Urothelium cell line (cell line): Measurements from ENCODE around the gene DCAF6.

Experiments used
- DNase-seq: peaks from one replicate; pipeline ENCODE4 v3.0.0; 2011; ENCODE audit warnings: low spot score, mixed read lengths
- FAIRE-seq: peaks from 2 replicates; lab custom pipeline; 2011; peaks lifted over from hg19 to GRCh38; lab: Jason Lieb, UNC

The DCAF6 gene

DNA sequence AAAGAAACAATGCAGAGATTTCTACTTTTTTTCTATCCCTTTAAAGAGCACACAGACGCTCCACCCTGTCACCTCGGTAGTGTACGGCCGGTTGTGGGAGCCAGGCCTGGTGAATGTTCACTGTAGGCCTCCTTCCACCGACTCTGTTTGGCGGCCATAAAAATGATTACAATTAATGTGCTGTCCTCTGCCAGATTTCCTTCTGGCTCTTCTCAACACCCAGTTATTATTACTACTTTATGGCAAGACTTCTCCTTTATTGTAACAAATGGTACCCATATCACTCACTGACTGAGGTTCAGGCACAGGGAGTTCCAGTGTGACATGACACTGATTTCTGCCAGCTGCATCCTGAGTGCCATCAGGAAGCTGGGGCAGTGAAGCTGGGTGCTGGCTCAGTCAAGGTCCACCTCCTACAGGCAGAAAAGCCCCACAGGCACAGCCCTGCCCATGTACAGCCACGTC is 162.9 kb downstream of the DCAF6 start:
- no peak for DNase-seq
- FAIRE-seq: no peak

DNA sequence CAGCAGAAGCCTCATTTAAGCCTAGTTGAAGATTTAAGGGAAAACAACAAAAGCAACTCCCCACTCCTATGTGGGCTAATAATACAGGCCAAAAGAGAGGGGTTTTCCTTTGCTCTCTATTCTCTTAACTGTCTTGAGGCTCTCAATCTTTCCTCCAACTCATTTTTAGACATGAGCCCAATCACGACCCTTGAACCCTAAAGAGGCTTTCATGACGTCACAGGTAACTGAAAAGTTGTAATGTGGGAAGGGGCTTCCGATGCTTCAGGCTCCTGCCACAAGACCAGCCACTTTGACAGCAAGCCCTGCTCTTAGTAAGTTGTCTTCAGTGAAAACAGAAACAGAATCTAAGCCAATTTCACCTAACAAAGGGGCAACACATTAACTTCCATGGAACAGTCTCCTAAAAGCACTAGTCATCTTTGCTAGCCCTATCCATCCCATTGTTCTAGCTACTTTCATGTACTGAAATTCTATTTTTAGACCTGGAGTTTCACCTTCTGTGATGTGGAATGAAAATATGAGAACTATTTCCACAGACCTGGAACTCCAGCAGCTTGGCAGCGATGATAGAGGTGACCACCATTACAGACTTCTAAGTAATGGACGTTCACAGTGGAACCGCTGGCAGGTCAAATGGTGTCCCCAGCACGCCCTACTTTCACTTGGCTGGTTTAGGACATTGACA is 164.0 kb downstream of the DCAF6 start:
- no peak for DNase-seq
- no peak for FAIRE-seq

DNA sequence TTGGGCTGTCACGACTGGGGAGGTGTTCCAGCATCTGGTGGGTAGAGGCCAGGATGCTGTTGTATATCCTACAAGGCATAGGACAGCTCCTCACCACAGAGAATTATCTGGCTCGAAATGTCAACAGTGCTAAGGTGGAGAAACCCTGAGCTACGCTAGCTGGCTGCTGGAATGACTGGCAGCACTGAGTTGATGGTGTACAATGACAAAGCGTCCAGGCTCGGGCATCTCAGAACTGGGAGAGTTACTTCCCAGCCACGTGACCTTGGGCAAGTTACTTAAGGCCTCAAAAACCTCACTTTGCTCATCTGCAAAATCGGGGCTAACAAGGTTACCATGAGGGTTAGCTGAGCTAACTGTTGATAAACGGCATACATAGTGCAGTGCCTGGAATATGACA is 164.9 kb downstream of the DCAF6 start:
- DNase-seq (no peak), FAIRE-seq (no peak)

DNA sequence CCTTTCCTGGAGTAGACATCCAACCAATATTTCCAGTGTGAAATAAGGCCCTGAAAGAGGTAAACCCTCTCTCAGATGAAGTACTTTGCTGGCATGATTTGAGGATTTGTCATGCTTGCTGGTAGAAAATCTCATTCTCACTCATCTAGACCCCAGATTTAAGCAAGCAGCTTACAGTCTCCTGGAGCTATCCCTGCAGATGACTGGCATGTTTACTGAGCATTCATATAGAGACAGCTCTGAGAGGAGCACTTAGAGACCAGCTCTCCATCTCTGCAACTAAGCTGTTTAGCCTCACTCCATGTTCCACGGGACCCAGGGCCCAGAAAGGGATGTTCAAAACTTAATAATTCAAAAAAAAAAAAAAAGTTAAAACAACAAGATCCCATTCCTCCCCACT is 166.0 kb downstream of the DCAF6 start:
- DNase-seq: no peak
- FAIRE-seq: no peak

DNA sequence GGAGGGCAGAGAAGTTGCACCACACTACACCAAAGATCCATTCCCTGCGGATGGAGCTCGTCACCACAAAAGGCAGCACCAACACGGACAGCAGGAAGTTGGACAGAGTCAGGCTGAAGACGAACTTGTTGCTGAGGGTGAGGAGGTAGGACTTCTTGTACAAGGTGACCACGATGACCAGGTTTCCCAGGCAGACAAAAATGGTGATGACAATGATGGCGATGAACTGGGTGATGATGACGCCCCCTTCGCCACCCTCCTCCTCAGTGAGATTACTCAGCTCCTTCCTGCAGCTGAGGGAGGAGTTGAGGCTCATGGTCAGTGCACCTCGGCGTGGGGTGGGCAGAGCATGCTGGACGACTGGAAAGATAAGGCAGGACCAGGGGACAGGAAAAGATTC is 168.1 kb downstream of the DCAF6 start:
- FAIRE-seq (no peak), DNase-seq (no peak)

DNA sequence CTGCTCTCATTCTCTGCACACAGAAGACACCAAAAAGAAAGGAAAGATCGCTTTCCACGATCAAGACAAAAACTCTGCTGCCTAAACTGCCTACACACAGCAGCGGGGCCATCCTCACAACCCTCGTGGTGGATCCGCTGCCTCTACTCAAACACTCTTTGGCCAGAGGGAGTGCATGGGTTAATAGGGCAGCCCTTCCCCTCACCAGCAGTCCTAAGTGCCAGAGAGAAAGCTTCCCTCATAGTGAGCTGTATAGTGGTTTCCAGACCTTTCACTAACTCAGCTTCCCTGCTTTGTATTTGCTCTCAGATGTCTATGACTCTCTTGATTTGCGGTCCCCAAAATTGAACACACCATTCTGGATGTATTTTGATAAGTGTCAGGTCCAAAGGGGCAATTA is 169.4 kb downstream of the DCAF6 start:
- FAIRE-seq: no peak
- DNase-seq: no peak

DNA sequence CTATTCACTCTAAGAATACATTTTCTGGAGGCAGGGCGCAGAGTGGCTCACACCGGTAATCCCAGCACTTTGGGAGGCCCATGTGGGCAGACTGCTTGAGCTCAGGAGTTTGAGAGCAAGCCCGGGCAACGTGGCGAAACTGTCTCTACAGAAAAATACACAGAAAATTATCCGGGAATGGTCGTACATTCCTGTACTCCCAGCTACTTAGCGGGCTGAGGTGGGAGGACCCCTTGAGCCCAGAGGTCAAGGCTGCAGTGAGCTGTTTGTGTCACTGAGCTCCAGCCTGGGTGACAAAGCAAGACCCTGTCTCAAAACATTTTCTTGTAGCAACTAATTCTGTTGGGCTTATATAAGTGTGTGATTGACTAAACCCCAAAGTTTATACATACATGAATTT is 169.8 kb downstream of the DCAF6 start:
- FAIRE-seq: no peak
- no peak for DNase-seq

DNA sequence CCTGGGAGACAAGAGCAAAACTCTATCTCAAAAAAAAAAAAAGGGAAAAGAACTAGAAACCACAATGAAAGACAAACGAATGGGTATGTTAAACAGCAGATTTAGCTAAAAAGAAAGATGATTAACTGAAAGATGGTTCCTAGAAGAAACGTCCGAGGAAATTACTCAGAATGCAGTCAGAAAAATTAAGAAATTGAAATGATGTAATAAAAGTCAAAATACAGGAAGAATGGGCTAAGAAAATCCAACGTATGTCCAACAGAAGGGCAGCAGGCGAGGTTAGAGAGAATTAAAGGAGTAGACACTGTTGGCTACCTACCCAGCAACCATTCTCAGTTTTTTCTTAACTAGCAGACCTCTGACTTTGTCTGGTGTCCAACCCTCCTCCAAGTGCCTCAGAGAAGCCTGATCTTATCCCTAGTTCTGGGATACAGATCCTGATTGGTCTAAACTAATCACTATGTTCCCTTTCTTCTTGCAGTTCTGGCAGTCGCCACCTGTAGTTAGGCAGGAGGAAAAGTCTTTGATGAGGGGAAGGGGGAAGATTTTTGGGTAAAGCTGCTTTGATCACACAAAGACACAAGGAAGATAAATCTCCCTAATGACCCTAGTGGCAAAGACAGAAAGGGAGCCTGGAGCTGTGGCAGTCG is 174.5 kb downstream of the DCAF6 start:
- no peak for FAIRE-seq

DNA sequence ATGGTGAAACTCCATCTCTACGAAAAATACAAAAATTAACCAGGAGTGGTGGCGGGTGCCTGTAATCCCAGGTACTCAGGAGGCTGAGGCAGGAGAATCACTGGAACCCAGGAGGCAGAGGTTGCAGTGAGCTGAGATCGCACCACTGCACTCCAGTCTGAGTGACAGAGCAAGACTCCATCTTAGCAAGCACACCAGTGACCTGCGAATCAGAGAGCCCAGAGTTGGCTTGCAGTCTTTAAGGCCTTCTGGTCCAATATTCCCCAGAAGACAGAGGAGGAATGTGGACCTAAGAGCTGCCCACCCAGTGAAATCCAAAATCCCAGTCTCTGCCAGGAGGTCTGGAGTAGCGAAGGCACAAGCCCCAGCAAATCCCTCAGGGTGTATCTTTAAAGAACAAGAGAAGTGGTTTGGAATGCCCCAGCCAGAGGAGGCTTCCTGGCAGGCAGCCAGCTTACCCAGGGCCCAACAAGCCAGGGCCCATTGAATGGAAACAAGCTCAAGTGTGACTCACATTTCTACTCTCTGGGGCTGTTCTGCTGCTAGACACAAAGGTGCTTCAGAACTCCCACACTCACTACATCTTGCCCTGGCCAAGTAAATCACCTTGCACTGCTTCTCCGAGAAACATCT is 176.3 kb downstream of the DCAF6 start:
- FAIRE-seq (peak; percentile 17), DNase-seq (peak; percentile 90)

More for the DNA sequence above, 174.5 kb downstream of the DCAF6 start:
- DNase-seq: no peak

DNA sequence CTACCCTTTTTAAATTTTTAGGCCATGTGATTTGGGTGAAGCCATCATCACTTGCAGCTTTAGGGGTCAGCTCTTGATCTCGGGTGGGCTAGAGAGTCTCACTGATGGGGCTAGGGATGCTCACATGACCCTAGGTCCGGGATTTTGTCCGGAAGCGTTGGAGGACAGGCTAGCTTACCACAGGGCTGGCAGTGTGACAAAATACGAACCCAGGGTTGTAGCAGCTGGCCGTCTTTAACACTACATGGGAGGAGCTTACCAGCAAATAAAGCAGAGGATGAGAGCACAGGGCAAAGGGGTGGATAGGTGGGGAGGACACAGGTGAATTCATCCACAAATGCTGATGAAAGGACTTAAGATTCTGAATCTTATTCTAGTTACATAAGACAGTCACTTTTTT is 178.4 kb downstream of the DCAF6 start:
- no peak for FAIRE-seq

DNA sequence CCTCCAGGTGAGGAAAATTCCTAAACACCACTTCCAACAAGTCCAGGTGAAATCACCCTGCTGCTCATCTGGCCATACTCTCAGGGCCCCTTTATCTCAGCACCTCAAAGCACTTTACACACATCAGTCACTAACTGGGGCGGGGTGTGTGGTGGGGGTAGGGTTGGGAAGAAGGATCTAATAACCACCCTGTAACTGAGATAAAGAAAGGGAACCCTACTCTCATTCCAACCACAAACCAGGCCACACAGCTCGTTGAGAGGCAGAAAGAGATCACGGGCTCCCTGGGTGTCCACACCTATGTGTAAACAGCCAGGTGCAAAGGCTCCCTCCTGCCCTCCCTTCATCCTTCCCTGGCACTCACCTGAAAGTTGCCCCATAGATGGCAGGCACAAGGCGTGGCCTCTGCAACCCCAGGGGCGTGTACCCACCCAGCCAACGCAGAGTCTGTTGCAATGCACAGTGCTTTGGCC is 179.9 kb downstream of the DCAF6 start:
- DNase-seq: no peak
- FAIRE-seq: no peak

More for the DNA sequence above, 178.4 kb downstream of the DCAF6 start:
- no peak for DNase-seq

DNA sequence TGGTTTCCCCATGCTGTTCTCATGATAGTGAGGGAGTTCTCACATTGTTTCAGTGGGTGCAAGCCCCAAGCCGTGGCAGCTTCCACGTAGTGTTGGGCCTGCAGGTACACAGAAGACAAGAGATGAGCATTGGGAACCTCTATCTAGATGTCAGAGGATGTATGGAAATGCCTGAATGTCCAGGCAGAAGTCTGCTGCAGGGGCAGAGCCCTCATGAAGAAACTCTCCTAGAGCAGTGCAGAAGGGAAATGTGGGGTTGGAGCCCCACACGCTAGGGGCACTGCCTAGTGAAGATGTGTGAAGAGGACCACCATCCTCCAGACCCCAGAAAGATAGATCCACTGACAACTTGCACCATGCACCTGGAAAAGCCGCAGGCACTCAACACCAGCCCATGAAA is 183.3 kb downstream of the DCAF6 start:
- FAIRE-seq: no peak

DNA sequence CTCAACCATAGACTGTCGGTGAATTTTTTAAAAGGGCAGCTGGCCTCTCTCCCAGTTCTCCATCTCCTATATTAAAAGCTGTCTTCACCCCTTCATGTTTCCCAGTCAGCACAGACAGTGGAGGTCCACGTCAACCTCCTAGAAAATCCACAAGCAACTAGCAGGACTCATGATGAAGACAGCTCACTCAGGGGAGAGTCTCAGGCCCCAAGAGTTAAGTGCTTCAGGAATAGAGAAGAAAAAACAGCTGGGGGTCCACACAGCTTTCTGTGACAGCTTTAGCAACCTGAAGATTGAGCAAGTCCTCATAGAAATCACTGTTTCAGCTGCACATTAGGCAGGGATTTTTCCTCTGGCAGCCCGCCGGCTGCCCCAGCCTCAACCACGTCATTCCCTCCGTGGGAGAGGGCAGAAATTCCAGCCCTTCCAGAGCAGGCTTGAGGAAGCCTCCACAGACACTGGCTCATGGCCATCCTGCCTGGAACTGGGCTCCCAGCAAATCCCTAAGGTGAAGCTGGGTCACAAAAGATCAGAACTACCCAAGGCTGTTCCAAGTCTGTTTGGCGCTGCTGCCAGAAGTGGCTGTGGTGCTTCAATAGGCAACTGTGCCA is 185.0 kb downstream of the DCAF6 start:
- DNase-seq (no peak), FAIRE-seq (no peak)

More for the DNA sequence above, 183.3 kb downstream of the DCAF6 start:
- no peak for DNase-seq

DNA sequence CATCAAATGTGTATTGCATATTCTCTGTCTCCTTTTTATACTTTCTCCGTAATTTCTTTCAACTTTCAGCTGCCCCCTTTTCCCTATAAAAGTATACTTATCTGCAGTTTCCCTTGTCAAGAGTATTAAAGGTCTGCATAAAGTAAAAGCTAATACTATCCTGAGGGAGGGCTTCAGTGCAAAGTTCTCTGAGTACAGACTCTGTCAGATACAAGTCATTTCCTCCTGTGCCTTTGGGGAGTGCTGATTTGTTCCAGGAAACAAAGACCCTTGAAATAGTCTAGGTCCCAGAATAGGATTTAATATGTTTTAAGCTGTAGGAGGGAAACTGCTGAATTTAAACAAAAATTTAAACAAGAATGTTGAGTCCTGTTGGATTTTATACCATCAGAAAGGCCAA is 188.6 kb downstream of the DCAF6 start:
- DNase-seq (no peak), FAIRE-seq (no peak)
